Spleen (tissue), 11 donors: ENCODE results near the gene NHEJ1. TPM values are rescaled to one million over a fixed set of nuclear protein-coding genes. Genes with fewer than 3 reads are reported as not detected.

Experiments used
- DNase-seq: peaks from one replicate; pipeline ENCODE4 v3.0.0-alpha.2; 2020
- H3K27ac ChIP-seq, 8 donors: fragments of 200-600 bp; sonication (generic) in 7 of 8; 1 replicate in 4 of 8; 2 replicates in 4 of 8; pipeline versions ENCODE4 v1.5.0 to v1.8.0; 2016 to 2021; ENCODE audit warnings: inconsistent platforms in 4 of 8, mild to moderate bottlenecking in 4 of 8, moderate library complexity in 1 of 8
- H3K27me3 ChIP-seq, 7 donors: fragments of 200-600 bp; sonication (generic) in 6 of 7; replicated peaks in 1 of 7; 1 replicate in 4 of 7; 2 replicates in 3 of 7; pipeline versions ENCODE4 v1.5.0 to v1.8.0; 2016 to 2021; ENCODE audit warnings: inconsistent platforms in 3 of 7, mild to moderate bottlenecking in 1 of 7
- H3K36me3 ChIP-seq, 6 donors: fragments of 200-600 bp; sonication (generic) in 5 of 6; 1 replicate in 4 of 6; 2 replicates in 2 of 6; pipeline versions ENCODE4 v1.5.0 to v1.8.0; 2016 to 2021; ENCODE audit warnings: inconsistent platforms in 2 of 6
- H3K4me1 ChIP-seq, 6 donors: fragments of 200-600 bp; sonication (generic) in 5 of 6; 1 replicate in 3 of 6; 2 replicates in 3 of 6; pipeline versions ENCODE4 v1.5.0 to v1.8.0; 2016 to 2021; ENCODE audit warnings: inconsistent platforms in 3 of 6
- H3K4me3 ChIP-seq, 8 donors: fragments of 200-600 bp; sonication (generic) in 7 of 8; 1 replicate in 4 of 8; 2 replicates in 4 of 8; pipeline versions ENCODE4 v1.5.0 to v1.8.0; 2016 to 2021; ENCODE audit warnings: inconsistent platforms in 4 of 8, mild to moderate bottlenecking in 4 of 8, moderate library complexity in 2 of 8
- H3K9me3 ChIP-seq, 8 donors: fragments of 200-600 bp; sonication (generic) in 7 of 8; 1 replicate in 4 of 8; 2 replicates in 4 of 8; pipeline versions ENCODE4 v1.5.0 to v1.8.0; 2016 to 2021; ENCODE audit warnings: inconsistent platforms in 4 of 8
- CTCF ChIP-seq, 11 experiments: fragments of 200-600 bp in 7 of 11; fragments of 450-650 bp in 4 of 11; sonication (generic) in 4 of 11; IDR thresholded peaks in 8 of 11; conservative IDR thresholded peaks in 3 of 11; 1 replicate in 7 of 11; 2 replicates in 4 of 11; pipeline versions ENCODE4 v1.4.0 to v1.8.0; 2016 to 2021; ENCODE audit warnings: antibody characterized with exemption in 11 of 11, inconsistent platforms in 4 of 11, mild to moderate bottlenecking in 1 of 11
- POLR2A ChIP-seq, 3 donors: fragments of 450-650 bp; IDR thresholded peaks; one replicate each; pipeline ENCODE4 v1.5.1; 2017; ENCODE audit warnings: antibody characterized with exemption in 3 of 3, mild to moderate bottlenecking in 1 of 3
- POLR2AphosphoS5 ChIP-seq, 3 donors: sonication (generic); formaldehyde crosslinking; IDR thresholded peaks; one replicate each; pipeline ENCODE4 v1.5.1; 2017; ENCODE audit warnings: antibody characterized with exemption in 3 of 3
- WGBS, 5 donors: extraction: QIAGEN DNeasy Blood & Tissue Kit in 3 of 5; methylation state at CpG; one replicate each; pipeline versions ENCODE4 v1.1.5 to v1.1.7; 2013 to 2018; 5-methylcytosine and 5-hydroxymethylcytosine counted together
- intact Hi-C: fragments of 100-400 bp; cut with DNase I; formaldehyde crosslinking; loops from one replicate; pipeline ENCODE4 v1.15.0; 2023; ENCODE audit warnings: low total_unique reads
- polyA plus RNA-seq, 3 donors: library from polyadenylated mRNA; stranded (reverse); fragments of 200-250 nt; gene quantifications; one replicate each; pipeline ENCODE4 v1.2.1, GENCODE V29; 2013
- total RNA-seq, 7 donors: library from RNA; depleted of rRNA in 3 of 7; stranded (reverse); fragments of >200 nt in 3 of 7; fragmentation: NEBNext Ultra II Directional in 4 of 7; extraction: Animal tissue kit (Norgen Biotek cat#: 25700) in 4 of 7; gene quantifications; one replicate each; pipeline versions ENCODE4 v1.1.0 to v1.2.1, GENCODE V29; 2016 to 2021
- donor health status: healthy with polysubstance abuse.
- donor health status: DM: no; HTN: no; CAD: no; lungs with moderate emphysema.
- donor health status: DM: no; HTN: no; CAD: no.
- donor health status: Bipolar disorder and iron deficiency.
- donor health status: healthy.
- donor health status: DM: no; HTN: no; CAD: no.
- donor health status: DM: yes; HTN: yes; CAD: no.

The NHEJ1 gene
- total and polyA plus RNA-seq, 10 donors: 5.5 to 25.9 (median 14.0) TPM

- Histone ChIP-seq H3K4me3 (no peak overlapping the region), H3K27ac (no peak overlapping the region), H3K4me1 (peaks cover 7 to 24% (median 14%) of the 10 kb centered on the region in 6 donors), H3K9me3 (no peaks in the 10 kb centered on the region), H3K36me3 (peaks cover 0 to 49% (median 21%) of the 10 kb centered on the region in 6 donors), H3K27me3 (no peaks in the 10 kb centered on the region)
- intact Hi-C loops: loop anchor here (10.0 kb wide), 1 partner anchor 103 kb away; no protein-coding TSS in a partner anchor
- TF ChIP-seq POLR2A (IDR thresholded peaks at IDR 0.05) (no peak), POLR2AphosphoS5 (IDR thresholded peaks at IDR 0.05) (no peak), CTCF (IDR thresholded peaks at IDR 0.05 in 8 of 11, conservative IDR thresholded peaks at IDR 0.05 in 3 of 11) (no peak)
- WGBS, 5 donors: 94 to 98% (median 96%) methylated on average over 4 of the region's 4 CpGs
- DNase-seq: no peak
These were observed 2.6 kb downstream of the NHEJ1 start for GRCh38 chr2:219158025-219158424.

- WGBS, 5 donors: 91 to 95% (median 94%) methylated on average over 8 of the region's 8 CpGs
- Histone ChIP-seq H3K36me3 (peaks cover 0 to 55% (median 21%) of the 10 kb centered on the region in 6 donors), H3K9me3 (no peaks in the 10 kb centered on the region), H3K4me3 (no peak overlapping the region), H3K27ac (no peak overlapping the region), H3K27me3 (no peaks in the 10 kb centered on the region), H3K4me1 (peaks cover 7 to 24% (median 14%) of the 10 kb centered on the region in 6 donors)
- no peak for TF ChIP-seq POLR2A (IDR thresholded peaks at IDR 0.05)
- TF ChIP-seq CTCF (IDR thresholded peaks at IDR 0.05 in 8 of 11, conservative IDR thresholded peaks at IDR 0.05 in 3 of 11): no peak
- TF ChIP-seq POLR2AphosphoS5 (IDR thresholded peaks at IDR 0.05): no peak
- DNase-seq: no peak
- intact Hi-C loops: loop anchor here (10.0 kb wide), 1 partner anchor 103 kb away; no protein-coding TSS in a partner anchor
These were observed 3.2 kb downstream of the NHEJ1 start for GRCh38 chr2:219157396-219157795.

- DNase-seq: no peak
- H3K4me3 ChIP-seq: no peak overlapping the region
- no peak overlapping the region for H3K27ac ChIP-seq
- no peaks in the 10 kb centered on the region for H3K27me3 ChIP-seq
- peak in 10 of 11 experiments; percentile 38 to 65 (median 58) for TF ChIP-seq CTCF (IDR thresholded peaks at IDR 0.05 in 8 of 11, conservative IDR thresholded peaks at IDR 0.05 in 3 of 11)
- no peak for TF ChIP-seq POLR2A (IDR thresholded peaks at IDR 0.05)
- no peak for TF ChIP-seq POLR2AphosphoS5 (IDR thresholded peaks at IDR 0.05)
- intact Hi-C loops: loop anchor here (10.0 kb wide), 1 partner anchor 100 kb away; no protein-coding TSS in a partner anchor
- peaks cover 0 to 78% (median 32%) of the 10 kb centered on the region in 6 donors for H3K36me3 ChIP-seq
- H3K4me1 ChIP-seq: peaks cover 4 to 13% (median 7%) of the 10 kb centered on the region in 6 donors
- no peaks in the 10 kb centered on the region for H3K9me3 ChIP-seq
- 11 to 21% (median 14%) methylated on average over 4 of the region's 4 CpGs for WGBS, 5 donors
These were observed 5.5 kb downstream of the NHEJ1 start for GRCh38 chr2:219155054-219155644.

- Histone ChIP-seq H3K36me3 (peaks cover 0 to 99% (median 53%) of the 10 kb centered on the region in 6 donors), H3K27ac (no peak overlapping the region), H3K9me3 (no peaks in the 10 kb centered on the region), H3K4me3 (no peak overlapping the region), H3K4me1 (no peaks in the 10 kb centered on the region), H3K27me3 (no peaks in the 10 kb centered on the region)
- no peak for TF ChIP-seq POLR2AphosphoS5 (IDR thresholded peaks at IDR 0.05)
- TF ChIP-seq POLR2A (IDR thresholded peaks at IDR 0.05): no peak
- TF ChIP-seq CTCF (IDR thresholded peaks at IDR 0.05 in 8 of 11, conservative IDR thresholded peaks at IDR 0.05 in 3 of 11): no peak
- WGBS, 5 donors: 41 to 78% (median 52%) methylated on average over 1 of the region's 1 CpG
- no peak for DNase-seq
- intact Hi-C loops: loop anchor here (10.0 kb wide), 1 partner anchor 95 kb away; no protein-coding TSS in a partner anchor
These were observed 10.9 kb downstream of the NHEJ1 start for GRCh38 chr2:219149667-219150066.
